Activated CD4-positive, alpha-beta T cell treated with anti-CD3 and anti-CD28 coated beads, Interleukin-2, amount 10 ng/mL, durations not matched to agents 7 days and 5 days (primary cell): ENCODE results near the gene RAB11FIP4. TPM values are rescaled to one million over a fixed set of nuclear protein-coding genes. Genes with fewer than 3 reads are reported as not detected.

Experiments
- CTCF ChIA-PET: fragments of 350-600 bp; sonication (Branson Sonifier 250); formaldehyde crosslinking; loops from one replicate; lab custom pipeline; 2021; ENCODE audit warnings: antibody characterized with exemption; lab: Charles Lee
- POLR2A ChIA-PET: fragments of 350-600 bp; sonication (Branson Sonifier 250); formaldehyde crosslinking; loops from one replicate; lab custom pipeline; 2021; ENCODE audit warnings: antibody characterized with exemption; lab: Charles Lee
- DNase-seq: peaks from one replicate; pipeline ENCODE4 v3.0.0-alpha.2; 2020
- H3K27ac Mint-ChIP-seq: one replicate; pipeline ENCODE4 v1.8.0; 2021; ENCODE audit warnings: mild to moderate bottlenecking, moderate library complexity, mixed read lengths
- H3K27me3 Mint-ChIP-seq: one replicate; pipeline ENCODE4 v1.8.0; 2021; ENCODE audit warnings: mixed read lengths
- H3K36me3 Mint-ChIP-seq: one replicate; pipeline ENCODE4 v1.8.0; 2021; ENCODE audit warnings: low read depth, mixed read lengths
- H3K4me1 Mint-ChIP-seq: one replicate; pipeline ENCODE4 v1.8.0; 2021; ENCODE audit warnings: mixed read lengths
- H3K4me3 Mint-ChIP-seq: one replicate; pipeline ENCODE4 v1.8.0; 2021; ENCODE audit warnings: mild to moderate bottlenecking, moderate library complexity, mixed read lengths
- H3K9me3 Mint-ChIP-seq: one replicate; pipeline ENCODE4 v1.8.0; 2021; ENCODE audit warnings: mixed read lengths
- total RNA-seq, 2 experiments: library from RNA; stranded (reverse); gene quantifications; one replicate each; pipeline ENCODE4 v1.2.3, GENCODE V29; 2021

Gene RAB11FIP4
- total RNA-seq, 2 experiments from 2014 or later: 34.4 to 35.5 TPM

GRCh38 chr17:31512796-31513195 is 121.3 kb downstream of the RAB11FIP4 start:
- no peak overlapping the region for H3K4me3 Mint-ChIP-seq
- H3K36me3 Mint-ChIP-seq: no peaks in the 10 kb centered on the region
- H3K4me1 Mint-ChIP-seq: peaks cover 49% of the 10 kb centered on the region
- H3K27ac Mint-ChIP-seq: no peak overlapping the region
- H3K9me3 Mint-ChIP-seq: no peaks in the 10 kb centered on the region
- CTCF ChIA-PET: interaction anchor here (1.0 kb wide), 1 partner anchor 20 kb away, joined by 4 read pairs; no protein-coding TSS in a partner anchor
- POLR2A ChIA-PET: no interaction called here
- H3K27me3 Mint-ChIP-seq: no peaks in the 10 kb centered on the region
- no peak for DNase-seq

- ChIA-PET CTCF (interaction anchor here (0.7 to 1.3 kb wide), 3 partner anchors 9 to 77 kb away, joined by 3 to 4 read pairs (median 3); no protein-coding TSS in a partner anchor), POLR2A (no interaction called here)
- Mint-ChIP-seq H3K36me3 (peaks cover 3% of the 10 kb centered on the region), H3K4me1 (peaks cover 39% of the 10 kb centered on the region), H3K27ac (no peak overlapping the region), H3K4me3 (no peak overlapping the region), H3K9me3 (no peaks in the 10 kb centered on the region), H3K27me3 (no peaks in the 10 kb centered on the region)
- no peak for DNase-seq
Measured at GRCh38 chr17:31513731-31514427, 122.4 kb downstream of the RAB11FIP4 start.

DNA sequence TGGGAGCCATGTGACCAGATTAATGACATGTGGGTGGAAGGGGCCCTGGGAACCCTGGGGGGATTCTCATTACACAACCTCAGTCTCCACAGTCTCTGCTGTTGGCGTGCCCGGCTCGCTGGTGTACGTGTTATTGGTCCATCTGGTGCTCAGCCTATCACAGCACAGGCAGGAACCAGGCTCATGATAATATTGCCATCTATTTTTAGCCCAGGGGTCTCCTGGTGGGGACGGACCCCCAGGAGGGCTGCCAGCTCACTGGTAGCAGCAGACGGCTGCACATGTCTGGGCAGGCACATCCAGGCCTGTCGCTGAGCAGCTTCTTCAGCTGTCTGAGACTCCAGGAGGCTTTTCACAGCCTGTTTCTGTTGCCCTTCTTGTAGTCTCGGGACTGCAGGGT is 123.8 kb downstream of the RAB11FIP4 start:
- Mint-ChIP-seq H3K27ac (no peak overlapping the region), H3K36me3 (peaks cover 3% of the 10 kb centered on the region), H3K4me3 (no peak overlapping the region), H3K27me3 (no peaks in the 10 kb centered on the region), H3K4me1 (peaks cover 26% of the 10 kb centered on the region), H3K9me3 (no peaks in the 10 kb centered on the region)
- POLR2A ChIA-PET: interaction anchor here (0.5 kb wide), 1 partner anchor 178 kb away, joined by 3 read pairs; no protein-coding TSS in a partner anchor
- CTCF ChIA-PET: interaction anchor here (0.9 to 1.3 kb wide), 2 partner anchors 9 to 31 kb away, joined by 3 read pairs; no protein-coding TSS in a partner anchor
- DNase-seq: no peak

DNA sequence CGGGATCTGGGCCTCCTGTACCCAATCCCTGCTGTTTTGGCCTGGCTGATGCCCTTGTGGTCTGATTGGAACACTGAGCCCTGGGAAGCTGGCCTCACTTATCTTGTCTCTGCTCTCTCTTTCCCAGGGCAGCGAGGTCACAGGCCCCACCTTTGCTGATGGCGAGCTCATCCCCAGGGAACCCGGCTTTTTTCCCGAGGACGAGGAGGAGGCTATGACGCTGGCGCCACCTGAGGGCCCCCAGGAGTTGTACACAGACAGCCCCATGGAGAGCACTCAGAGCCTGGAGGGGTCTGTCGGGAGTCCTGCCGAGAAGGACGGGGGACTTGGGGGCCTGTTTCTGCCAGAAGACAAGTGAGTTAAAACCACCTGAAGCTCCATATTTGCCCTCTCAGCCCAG is 126.0 kb downstream of the RAB11FIP4 start:
- peaks cover 11% of the 10 kb centered on the region for H3K4me1 Mint-ChIP-seq
- H3K36me3 Mint-ChIP-seq: peaks cover 9% of the 10 kb centered on the region
- H3K9me3 Mint-ChIP-seq: no peaks in the 10 kb centered on the region
- H3K27ac Mint-ChIP-seq: no peak overlapping the region
- no peak overlapping the region for H3K4me3 Mint-ChIP-seq
- POLR2A ChIA-PET: no interaction called here
- CTCF ChIA-PET: interaction anchor here (0.7 to 1.7 kb wide), 5 partner anchors 9 to 56 kb away, joined by 3 to 6 read pairs (median 5); no protein-coding TSS in a partner anchor
- no peaks in the 10 kb centered on the region for H3K27me3 Mint-ChIP-seq
- DNase-seq: no peak

- Mint-ChIP-seq H3K27me3 (no peaks in the 10 kb centered on the region), H3K27ac (no peak overlapping the region), H3K36me3 (peaks cover 15% of the 10 kb centered on the region), H3K4me3 (no peak overlapping the region), H3K9me3 (no peaks in the 10 kb centered on the region), H3K4me1 (peaks cover 11% of the 10 kb centered on the region)
- ChIA-PET POLR2A (no interaction called here), CTCF (interaction anchor here (1.0 kb wide), 1 partner anchor 10 kb away, joined by 3 read pairs; no protein-coding TSS in a partner anchor)
- DNase-seq: no peak
Measured at GRCh38 chr17:31518478-31518877, 127.0 kb downstream of the RAB11FIP4 start.

DNA sequence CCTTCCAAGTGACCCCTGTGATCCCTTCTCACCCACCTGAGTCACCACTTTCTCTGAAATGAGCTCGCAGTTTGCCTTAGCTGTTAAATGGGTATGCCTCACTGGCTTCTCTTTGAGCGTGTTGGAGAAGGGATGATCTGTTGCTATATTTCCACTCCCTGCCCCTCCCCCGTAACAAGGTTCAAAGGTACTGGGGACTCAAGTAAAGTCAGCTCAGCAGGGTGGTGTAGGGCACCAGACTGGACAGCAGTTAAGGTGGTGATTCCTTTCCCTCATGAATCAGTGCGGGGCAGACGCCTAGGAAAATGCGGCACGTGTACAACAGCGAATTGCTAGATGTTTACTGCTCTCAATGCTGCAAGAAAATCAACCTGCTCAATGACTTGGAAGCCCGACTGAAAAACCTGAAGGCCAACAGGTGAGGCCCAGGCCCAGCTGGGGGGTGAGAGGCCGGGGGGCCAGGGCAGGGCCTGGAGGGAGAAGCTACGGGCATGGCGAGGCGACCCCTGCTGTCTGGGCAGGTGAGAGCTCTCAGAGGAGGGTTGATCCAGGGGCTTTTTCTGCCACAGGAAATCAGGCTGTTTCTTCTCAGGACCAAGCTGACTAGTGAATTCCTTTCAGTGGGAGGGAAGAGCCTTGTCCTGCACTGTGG is 130.3 kb downstream of the RAB11FIP4 start:
- ChIA-PET POLR2A (no interaction called here), CTCF (interaction anchor here (1.1 to 3.8 kb wide), 5 partner anchors 8 to 321 kb away, joined by 3 to 15 read pairs (median 4); no protein-coding TSS in a partner anchor)

GRCh38 chr17:31522284-31522931 is 130.9 kb downstream of the RAB11FIP4 start:
- no peaks in the 10 kb centered on the region for H3K4me1 Mint-ChIP-seq
- POLR2A ChIA-PET: no interaction called here
- H3K36me3 Mint-ChIP-seq: peaks cover 27% of the 10 kb centered on the region
- DNase-seq: no peak
- H3K4me3 Mint-ChIP-seq: no peak overlapping the region
- no peak overlapping the region for H3K27ac Mint-ChIP-seq
- H3K27me3 Mint-ChIP-seq: no peaks in the 10 kb centered on the region
- H3K9me3 Mint-ChIP-seq: no peaks in the 10 kb centered on the region
- CTCF ChIA-PET: interaction anchor here (1.1 to 3.8 kb wide), 7 partner anchors 9 to 320 kb away, joined by 3 to 15 read pairs (median 4); no protein-coding TSS in a partner anchor

More for the DNA sequence above, 130.3 kb downstream of the RAB11FIP4 start:
- no peak overlapping the region for H3K27ac Mint-ChIP-seq
- H3K4me3 Mint-ChIP-seq: no peak overlapping the region
- no peak for DNase-seq
- no peaks in the 10 kb centered on the region for H3K27me3 Mint-ChIP-seq
- peaks cover 24% of the 10 kb centered on the region for H3K36me3 Mint-ChIP-seq
- peaks cover 2% of the 10 kb centered on the region for H3K4me1 Mint-ChIP-seq
- no peaks in the 10 kb centered on the region for H3K9me3 Mint-ChIP-seq

- DNase-seq: no peak
- Mint-ChIP-seq H3K4me3 (no peak overlapping the region), H3K27ac (no peak overlapping the region), H3K4me1 (no peaks in the 10 kb centered on the region), H3K27me3 (no peaks in the 10 kb centered on the region), H3K9me3 (no peaks in the 10 kb centered on the region), H3K36me3 (peaks cover 27% of the 10 kb centered on the region)
- ChIA-PET CTCF (interaction anchor here (1.1 to 3.8 kb wide), 6 partner anchors 9 to 86 kb away, joined by 3 to 15 read pairs (median 4); no protein-coding TSS in a partner anchor), POLR2A (no interaction called here)
Measured at GRCh38 chr17:31522987-31523495, 131.6 kb downstream of the RAB11FIP4 start.

- no peak for DNase-seq
- POLR2A ChIA-PET: no interaction called here
- CTCF ChIA-PET: interaction anchor here (0.6 to 3.8 kb wide), 12 partner anchors 10 to 141 kb away, joined by 3 to 18 read pairs (median 4); no protein-coding TSS in a partner anchor
- no peaks in the 10 kb centered on the region for H3K9me3 Mint-ChIP-seq
- H3K36me3 Mint-ChIP-seq: peaks cover 23% of the 10 kb centered on the region
- H3K4me3 Mint-ChIP-seq: no peak overlapping the region
- no peaks in the 10 kb centered on the region for H3K4me1 Mint-ChIP-seq
- H3K27me3 Mint-ChIP-seq: no peaks in the 10 kb centered on the region
- no peak overlapping the region for H3K27ac Mint-ChIP-seq
Measured at GRCh38 chr17:31523862-31524730, 132.6 kb downstream of the RAB11FIP4 start.

DNA sequence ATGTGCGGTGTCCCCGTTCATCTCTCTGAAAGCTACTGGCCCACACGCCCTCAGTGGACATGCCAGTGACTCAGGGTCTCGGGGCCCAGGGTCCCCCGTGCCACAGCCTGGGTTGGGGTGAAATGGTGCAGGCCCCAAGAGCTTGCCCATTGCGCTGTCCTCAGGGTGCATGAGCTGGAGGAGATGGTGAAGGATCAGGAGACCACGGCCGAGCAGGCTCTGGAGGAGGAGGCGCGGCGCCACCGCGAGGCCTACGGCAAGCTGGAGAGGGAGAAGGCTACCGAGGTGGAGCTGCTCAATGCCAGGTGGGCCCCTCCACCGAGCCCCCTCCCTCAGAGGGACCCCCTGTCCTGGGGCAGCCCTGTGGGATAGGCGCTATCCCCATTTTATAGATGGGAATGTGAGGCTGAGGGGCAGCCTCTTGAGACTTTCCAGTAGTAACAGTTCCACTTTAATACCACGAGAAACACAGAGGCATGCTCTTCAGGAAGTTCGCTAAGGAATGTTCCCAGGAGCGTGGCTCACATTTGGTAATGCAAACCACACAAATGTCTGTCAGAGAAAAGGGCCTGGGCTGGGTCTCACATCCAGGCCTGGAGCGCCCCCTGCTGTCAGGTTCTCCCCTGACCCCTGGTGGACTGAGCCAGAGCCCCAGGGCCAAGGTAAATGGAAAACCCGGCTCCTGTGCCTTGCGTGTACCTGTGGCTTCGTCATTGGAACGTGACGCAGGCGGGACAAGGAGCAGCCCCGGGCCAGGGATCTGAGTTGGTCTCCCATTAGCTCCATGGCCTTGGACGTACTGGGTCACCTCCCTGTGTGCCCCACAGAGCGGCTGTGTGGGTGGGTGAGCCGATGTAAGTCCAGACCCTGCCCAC is 133.7 kb downstream of the RAB11FIP4 start:
- Mint-ChIP-seq H3K27me3 (no peaks in the 10 kb centered on the region), H3K27ac (no peak overlapping the region), H3K9me3 (no peaks in the 10 kb centered on the region), H3K36me3 (peaks cover 25% of the 10 kb centered on the region), H3K4me1 (no peaks in the 10 kb centered on the region), H3K4me3 (no peak overlapping the region)
- ChIA-PET POLR2A (no interaction called here), CTCF (interaction anchor here (0.7 to 3.8 kb wide), 14 partner anchors 10 to 158 kb away, joined by 3 to 18 read pairs (median 4); no protein-coding TSS in a partner anchor)
- DNase-seq: peak; percentile 88
